ENCODE results near the gene OTOG.
"Not testable (repeated sequence)": the region's sequence is repeated elsewhere in the genome, so short reads cannot be mapped to it uniquely, and the experiment has no call there.

Gene OTOG

DNA sequence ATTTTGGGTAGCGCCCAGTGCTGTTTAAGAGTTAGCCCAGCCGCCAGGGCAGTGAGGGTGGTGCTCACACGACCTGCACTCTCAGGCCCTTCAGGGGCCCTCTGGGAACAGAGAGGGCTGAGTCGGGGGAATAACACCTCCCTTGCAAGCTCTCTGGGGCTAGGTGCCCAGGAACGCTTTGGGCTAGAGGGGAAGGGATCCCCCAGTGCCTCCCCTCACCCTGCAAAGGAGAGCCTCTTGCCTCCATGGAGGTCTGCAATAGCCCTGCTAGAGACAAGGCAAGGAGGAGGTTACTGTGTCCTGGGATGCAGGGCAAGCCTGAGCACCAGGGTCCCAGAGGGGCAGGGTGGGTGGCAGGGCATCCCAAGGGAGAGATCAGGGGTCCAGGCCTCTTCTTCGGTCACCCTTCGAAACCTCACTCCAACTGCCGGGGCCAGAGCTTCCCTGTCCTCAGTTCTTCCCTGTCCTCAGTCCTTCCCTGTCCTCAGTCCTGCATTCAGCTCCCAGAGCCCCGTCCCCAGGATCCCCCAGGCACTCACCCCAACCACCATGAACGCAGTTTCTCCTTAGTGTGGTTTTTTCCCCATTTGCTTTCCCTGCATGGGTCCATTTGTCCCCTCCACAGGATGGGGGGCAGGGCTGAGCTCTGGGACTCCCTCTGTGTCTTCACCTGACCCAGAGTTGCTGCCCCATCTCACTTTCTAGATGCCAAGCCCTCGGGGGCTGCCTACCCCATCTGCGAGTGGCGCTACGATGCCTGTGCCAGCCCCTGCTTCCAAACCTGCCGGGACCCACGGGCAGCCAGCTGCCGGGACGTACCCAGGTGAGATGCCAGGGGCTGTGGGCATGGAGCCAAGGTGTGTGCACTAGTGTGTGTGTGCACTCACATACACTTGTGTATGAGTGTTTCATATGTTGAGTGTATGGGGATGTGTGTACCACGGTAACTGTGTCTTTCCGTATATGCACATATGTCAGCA is 60.8 kb downstream of the OTOG start:
- DNase-seq, result no peak

DNA sequence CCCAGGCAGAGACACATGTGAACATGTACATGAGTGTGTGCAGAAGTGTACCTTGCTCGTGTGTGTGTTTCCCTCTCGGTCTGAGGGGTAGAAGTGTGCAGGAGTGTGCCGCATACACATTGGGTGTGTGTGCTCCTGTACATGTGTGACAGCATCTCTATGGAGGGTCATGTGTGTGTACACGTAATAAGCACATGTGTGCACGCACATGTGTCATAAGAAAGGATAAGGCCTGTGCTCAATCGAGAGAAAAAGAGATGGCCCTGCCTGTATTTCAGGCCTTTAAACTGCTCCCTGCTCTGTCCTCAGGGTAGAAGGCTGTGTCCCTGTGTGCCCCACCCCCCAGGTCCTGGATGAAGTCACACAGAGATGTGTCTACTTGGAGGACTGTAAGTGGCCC is 61.8 kb downstream of the OTOG start:
- no peak for DNase-seq

DNA sequence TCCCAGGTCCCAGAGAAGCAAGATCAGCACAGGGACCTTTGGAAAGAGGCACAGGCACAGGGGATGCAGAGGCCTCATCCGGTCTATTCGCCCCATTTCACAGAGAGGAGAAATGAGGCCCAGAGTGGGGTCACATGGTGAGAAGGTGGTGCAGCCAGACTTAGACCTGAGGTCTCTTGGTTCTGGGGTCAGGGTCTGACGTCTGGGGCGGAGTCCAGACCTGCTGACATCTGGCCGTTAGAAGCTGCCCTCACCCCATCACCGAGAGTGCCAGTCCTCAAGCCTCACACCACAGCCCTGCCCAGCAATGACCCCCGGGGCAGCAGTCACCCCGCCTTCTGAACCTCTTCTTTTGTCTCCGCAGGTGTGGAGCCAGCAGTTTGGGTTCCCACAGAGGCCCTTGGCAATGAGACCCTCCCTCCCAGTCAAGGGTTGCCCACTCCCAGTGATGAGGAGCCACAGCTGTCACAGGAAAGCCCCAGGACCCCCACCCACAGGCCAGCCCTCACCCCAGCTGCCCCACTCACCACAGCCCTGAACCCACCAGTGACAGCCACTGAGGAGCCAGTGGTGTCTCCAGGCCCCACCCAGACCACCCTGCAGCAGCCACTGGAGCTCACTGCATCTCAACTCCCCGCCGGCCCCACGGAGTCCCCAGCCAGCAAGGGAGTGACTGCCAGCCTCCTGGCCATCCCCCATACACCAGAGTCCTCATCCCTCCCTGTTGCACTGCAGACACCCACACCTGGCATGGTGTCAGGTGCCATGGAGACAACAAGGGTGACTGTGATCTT is 62.4 kb downstream of the OTOG start:
- DNase-seq, result no peak

DNA sequence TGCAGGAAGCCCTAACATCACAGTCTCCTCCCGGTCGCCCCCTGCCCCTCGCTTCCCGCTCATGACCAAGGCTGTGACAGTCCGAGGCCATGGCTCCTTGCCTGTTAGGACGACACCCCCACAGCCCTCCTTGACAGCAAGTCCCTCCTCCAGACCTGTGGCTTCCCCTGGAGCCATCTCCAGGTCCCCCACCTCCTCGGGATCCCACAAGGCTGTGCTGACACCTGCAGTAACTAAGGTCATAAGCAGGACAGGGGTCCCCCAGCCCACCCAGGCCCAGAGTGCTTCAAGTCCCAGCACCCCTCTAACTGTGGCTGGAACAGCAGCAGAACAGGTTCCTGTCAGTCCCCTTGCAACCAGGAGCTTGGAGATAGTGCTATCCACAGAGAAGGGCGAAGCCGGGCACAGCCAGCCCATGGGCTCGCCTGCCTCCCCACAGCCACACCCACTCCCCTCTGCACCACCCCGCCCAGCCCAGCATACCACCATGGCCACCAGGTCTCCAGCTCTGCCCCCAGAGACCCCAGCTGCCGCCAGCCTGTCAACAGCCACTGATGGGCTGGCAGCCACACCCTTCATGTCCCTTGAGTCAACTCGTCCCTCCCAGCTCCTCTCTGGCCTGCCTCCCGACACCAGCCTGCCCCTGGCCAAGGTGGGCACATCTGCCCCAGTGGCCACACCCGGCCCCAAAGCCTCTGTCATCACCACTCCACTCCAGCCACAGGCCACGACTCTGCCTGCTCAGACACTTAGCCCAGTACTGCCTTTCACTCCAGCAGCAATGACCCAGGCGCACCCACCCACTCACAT is 63.2 kb downstream of the OTOG start:
- DNase-seq, result no peak

DNA sequence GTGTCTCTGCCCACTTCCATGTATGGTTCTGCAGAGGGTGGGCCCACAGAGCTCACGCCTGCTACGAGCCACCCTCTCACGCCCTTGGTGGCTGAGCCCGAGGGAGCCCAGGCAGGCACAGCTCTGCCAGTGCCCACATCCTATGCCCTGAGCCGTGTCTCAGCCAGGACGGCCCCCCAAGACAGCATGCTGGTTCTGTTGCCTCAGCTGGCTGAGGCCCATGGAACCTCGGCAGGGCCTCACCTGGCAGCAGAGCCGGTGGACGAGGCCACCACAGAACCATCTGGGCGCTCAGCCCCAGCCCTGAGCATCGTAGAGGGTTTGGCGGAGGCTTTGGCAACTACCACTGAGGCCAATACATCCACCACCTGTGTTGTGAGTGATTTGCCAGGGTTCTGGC is 64.0 kb downstream of the OTOG start:
- no peak for DNase-seq

DNA sequence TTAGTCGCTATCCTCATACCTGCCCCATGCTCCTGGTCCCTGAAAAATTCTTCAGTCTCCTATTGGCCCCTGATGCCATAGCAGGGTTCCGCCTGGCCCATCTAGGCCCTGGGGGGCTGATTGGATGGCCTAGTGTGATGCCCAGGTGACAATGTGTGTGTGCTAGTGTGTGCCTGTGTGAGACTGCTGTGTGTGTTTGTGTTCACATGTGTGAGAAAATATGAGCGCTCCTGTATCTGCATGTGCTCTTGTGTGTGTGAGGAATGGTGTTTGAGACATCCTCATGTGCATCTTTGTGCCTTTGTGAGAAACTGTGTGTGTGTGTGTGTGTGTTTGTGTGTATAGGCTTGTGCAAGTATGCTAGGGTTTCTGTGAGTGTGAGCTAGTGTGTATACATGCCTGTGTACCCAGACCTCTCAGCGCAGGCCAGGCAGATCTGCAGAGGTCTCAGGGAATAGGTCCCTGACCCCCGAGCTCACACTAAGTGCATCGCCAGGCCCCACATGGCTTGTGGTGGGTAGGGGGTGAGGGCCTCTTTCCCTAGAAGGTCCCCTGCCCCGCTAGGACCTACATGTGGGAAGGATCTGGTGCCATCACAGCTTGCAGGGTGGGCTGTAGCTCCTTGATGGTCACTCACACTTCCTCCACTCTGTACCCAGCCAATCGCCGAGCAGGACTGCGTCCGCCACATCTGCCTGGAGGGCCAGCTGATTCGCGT is 64.6 kb downstream of the OTOG start:
- DNase-seq, result no peak

DNA sequence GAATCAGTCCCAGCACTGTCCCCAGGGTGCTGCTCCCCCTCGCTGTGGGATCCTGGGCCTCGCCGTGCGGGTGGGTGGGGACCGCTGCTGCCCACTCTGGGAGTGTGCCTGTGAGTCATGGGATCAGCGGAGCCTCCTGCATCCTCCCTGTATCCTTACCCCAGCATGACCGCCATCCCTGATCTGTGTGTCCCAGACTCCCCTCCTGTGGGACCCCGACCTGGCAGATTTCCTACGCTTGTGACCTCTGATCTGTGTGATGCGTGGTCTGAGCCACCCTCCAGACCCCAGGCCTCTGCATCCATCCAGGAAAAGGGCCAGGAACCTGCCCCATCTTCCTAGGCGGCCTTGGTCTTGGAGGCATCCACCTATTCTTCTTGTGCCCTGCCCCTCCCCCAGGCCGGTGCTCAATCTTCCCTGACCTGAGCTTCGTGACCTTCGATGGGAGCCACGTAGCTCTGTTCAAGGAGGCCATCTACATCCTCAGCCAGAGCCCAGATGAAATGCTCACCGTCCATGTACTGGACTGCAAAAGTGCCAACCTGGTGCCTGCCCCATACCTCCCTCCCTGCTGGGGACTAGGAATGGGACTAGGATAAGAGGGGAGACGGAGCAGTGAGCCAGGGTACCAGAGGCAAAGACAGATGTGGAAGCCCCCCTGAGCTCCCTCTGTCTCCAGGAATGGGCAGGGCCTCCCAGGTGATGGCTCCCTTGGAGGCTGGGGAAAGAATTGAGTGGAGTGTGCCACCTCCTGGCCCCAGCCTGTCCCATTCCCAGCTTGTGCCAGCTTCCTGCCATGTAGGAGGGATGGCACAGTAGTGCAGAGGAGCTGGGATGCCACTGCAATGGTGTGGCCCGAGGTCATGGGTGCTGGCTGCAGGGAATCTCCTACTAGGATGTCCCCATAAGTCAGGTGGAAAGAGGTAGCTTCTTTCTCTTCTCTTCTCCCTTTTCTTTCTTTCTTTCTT is 65.4 kb downstream of the OTOG start:
- no peak for DNase-seq

DNA sequence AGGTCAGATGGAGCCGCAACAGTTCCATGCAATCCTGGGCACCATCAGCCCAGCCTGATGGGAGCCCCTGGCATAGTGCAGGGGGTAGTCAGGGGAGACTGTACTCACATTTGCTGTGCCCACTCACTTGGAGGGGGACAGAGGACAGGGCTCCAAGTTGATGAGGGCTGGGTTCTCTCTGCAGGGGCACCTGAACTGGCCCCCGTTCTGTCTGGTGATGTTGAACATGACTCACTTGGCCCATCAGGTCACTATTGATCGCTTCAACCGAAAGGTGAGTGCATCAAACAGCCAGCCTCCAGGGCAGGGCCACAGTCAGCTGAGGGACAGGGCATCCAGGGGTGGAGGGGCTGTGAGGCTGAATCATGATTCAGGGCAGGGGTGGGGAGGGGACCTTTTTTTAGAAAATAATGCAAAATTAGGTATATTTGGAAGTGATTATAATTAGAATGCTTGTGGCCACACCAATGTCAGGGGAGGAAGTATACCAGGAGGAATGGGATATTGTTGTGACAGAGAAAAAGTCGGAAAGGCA is 66.4 kb downstream of the OTOG start:
- no peak for DNase-seq

DNA sequence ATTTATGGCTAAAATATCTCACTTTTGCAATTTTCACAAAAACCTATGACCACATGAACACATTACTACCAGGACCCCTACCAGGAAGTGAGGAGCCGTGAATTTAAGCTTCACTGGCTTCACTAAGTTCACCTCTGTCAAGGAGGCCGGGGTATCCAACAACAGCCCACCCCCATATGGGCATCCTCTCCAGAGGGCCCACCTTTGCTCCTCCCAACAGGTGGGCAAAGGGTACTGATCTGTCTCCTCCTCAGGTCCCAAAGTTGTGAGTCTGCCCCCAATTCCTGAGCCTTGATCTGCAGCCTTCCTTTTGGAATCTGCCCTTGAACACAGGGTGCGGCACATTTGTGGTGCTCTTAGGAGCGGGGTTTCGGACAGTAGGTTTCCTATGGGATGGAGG is 66.9 kb downstream of the OTOG start:
- DNase-seq, result no peak

DNA sequence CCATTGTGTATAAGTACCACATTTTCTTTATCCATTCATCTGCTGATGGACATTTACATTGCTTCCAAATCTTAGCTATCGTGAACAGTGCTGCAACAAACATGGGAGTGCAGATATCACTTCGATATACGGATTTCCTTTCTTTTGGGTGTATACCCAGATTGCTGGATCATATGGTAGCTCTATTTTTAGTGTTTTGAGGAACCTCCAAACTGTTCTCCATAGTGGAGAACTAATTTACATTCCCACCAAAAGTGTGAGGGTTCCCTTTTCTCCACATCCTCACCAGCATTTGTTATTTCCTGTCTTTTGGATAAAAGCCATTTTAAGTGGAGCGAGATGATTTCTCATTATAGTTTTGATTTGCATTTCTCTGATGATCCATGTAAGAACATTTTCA is 75.7 kb downstream of the OTOG start:
- DNase-seq, result not testable (repeated sequence)

DNA sequence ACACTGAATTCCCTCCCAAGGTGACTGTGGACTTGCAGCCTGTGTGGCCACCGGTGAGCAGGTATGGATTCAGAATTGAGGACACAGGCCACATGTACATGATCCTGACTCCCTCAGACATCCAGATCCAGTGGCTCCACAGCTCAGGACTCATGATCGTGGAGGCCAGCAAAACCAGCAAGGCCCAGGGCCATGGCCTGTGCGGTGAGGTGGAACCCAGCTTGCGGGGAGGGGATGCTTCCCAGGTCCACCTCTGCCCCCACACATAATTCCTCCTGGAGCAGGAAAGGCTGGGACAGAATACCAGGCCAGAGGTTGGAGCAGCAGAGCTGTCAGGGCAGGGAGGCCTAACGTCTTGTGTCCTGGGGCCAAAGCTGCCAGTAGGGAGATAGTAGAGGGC is 82.1 kb downstream of the OTOG start:
- no peak for DNase-seq

DNA sequence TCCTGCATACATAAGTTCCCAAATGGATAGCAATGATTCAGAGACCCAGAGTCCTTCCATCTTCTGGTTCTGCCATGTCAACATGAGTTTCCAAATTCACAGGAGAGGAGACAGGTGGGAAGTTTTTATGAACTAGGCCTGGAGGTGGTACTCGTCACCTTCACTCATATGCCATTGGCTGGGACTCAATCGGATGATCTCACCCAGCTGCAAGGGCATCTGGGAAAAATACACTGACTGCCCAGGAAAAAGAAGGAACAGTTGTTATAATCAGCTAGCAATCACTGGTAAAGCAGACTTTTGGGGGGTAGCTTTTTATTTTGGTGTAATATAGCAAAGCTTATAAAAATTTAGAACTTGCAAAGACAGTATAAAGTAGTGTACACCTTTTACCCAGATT is 83.9 kb downstream of the OTOG start:
- DNase-seq, result no peak

DNA sequence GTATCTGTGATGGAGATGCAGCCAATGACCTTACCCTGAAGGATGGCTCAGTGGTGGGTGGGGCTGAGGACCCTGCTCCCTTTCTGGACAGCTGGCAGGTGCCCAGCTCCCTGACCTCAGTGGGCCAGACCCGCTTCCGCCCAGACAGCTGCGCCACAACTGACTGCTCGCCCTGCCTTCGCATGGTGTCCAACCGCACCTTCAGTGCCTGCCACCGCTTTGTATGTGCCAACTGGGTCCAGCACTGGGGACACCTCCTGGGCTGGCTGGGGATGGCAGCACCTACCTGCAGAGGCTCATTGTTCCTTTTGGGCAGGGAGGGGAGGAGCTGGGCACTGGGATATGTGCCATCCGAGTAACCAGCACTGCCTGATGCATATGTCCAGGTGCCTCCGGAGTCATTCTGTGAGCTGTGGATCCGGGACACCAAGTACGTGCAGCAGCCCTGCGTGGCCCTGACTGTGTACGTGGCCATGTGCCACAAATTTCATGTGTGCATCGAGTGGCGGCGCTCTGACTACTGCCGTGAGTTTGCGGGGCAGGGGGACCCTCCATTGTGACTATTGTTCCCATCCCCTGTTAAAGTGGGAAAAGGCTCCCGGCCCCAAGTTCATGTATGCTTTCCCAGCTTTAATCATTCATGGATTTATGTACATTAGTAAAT is 84.8 kb downstream of the OTOG start:
- DNase-seq, result no peak

DNA sequence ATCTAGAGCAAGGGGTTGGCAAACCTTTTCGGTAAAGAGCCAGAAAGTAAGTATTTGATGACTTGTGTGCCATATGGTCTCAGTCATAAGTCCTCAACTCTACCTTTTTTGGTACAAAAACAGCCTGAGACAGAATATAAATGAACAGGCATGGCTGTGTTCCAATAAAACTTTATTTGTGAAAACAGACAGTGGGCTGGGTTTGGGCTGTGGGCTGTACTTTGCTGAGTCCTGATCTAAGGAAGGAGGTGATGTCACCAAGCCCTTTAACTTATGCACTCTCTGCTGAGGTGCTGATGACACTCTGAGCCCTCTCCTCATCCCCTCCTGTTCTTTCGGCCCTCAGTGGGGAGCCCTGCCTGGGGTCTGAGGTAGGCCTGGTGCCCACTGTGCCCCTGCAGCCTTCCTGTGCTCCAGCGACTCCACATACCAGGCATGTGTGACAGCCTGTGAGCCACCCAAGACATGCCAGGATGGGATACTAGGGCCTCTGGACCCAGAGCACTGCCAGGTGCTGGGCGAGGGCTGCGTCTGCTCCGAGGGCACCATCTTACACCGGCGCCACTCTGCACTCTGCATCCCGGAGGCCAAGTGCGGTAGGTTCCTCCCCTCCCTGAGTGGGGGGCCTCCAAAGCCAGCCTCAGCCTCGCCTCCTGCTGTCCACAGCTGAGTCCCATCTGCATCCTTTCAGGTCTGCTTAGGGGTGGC is 86.4 kb downstream of the OTOG start:
- no peak for DNase-seq

DNA sequence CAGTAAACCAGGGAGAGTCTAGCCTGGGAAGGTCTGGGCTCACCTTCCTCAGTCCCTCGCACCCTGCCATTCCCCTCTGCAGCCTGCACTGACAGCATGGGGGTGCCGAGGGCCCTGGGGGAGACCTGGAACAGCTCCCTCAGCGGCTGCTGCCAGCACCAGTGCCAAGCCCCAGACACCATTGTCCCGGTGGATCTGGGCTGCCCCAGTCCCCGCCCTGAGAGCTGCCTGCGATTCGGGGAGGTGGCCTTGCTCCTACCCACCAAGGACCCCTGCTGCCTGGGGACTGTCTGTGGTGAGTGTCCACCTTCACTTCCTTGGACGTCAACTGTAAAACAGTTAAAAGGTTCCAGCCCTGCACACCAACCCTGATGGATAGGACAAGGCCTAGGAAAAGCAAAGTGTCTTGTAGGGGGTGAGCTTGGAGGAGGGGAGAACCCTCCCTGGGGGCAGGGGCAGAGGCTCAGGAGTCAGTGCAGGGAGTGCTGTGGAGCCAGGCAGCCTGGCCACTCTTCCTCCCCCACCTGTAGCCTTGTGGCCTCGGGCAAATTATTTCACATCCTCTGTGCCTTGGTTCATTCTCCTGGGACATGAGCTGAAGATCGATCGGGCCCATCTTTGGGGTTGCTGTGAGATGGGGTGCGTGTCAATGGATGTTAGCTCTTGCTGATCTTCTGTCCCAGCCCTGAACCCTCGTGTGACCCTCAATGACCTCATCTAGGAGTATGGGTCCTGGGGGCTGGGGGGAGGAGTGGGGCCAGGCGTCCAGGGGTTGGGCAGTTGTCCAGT is 87.1 kb downstream of the OTOG start:
- no peak for DNase-seq

DNA sequence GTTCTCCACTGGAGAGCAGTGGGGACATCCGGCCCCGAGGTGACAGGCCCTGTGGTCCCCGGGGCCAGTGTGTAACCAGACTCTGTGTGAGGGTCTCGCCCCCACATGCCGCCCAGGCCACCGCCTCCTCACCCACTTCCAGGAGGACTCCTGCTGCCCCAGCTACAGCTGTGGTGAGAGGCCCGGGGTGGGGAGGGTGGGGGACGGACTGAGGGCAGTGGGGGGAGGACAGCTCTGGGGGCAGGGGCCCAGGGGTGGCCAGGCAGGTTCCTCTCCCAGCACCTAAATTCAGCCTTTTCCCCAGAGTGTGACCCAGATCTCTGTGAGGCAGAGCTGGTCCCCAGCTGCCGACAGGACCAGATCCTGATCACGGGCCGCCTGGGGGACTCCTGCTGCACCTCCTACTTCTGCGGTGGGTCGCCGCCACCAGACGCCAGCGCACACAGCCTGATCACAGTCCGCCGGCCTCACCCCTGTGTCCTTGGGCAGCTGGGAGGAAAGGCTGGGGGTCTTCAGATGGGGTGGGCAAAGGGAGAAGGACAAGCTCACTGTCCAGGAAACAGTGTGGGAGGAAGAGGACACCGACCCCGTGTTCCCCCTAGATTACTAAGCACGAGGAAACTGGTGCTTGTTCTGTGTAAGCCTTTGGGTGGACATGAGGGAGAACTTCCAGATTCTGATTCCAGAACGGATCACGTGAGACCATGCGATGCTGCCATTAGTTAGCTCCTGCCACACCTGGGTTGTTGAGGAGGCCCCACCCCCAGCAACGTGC is 87.9 kb downstream of the OTOG start:
- DNase-seq, result no peak

DNA sequence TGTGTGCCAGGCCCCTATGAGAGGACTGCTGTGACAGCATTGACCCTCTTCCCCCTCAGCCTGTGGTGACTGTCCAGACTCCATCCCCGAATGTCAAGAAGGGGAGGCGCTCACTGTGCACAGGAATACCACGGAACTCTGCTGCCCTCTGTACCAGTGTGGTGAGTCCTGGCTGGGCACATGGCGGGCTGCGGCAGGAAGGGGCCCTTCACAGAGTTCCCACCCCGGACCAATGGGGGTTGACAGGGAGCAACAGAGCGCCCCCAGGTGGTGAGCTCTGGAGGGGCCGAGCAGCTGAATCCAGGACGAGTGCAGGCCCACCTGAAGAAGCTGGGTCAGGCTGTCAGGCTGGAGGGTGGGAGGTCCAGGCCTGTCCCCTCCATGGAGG is 88.5 kb downstream of the OTOG start:
- no peak for DNase-seq

DNA sequence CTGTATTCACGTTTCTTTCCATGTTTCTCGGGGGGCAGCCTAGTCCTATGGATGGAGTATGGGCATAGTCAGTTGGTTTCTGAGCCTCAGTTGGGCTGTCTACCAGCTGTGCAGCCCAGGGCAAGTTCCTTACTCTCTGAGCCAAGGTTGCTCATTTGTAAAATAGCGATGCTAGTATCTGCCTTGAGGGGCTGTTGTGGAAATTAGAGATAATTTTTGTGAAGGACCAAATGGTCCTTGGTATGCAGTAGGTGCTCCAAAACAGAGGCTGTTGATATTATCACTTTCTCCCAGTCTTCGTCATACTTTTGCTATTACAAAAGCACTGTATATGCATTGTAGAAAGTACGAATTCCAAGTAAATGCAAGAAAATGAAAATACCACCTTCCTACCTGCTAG is 89.7 kb downstream of the OTOG start:
- DNase-seq, result no peak
